GM21619 (cell line): ENCODE results near the gene HSDL1.

Source experiments
- ATAC-seq: cut with Tn5 transposase; IDR thresholded peaks from one replicate; pipeline ENCODE4 v1.9.1; 2021; ENCODE audit not compliant: unreplicated experiment

HSDL1 gene

DNA sequence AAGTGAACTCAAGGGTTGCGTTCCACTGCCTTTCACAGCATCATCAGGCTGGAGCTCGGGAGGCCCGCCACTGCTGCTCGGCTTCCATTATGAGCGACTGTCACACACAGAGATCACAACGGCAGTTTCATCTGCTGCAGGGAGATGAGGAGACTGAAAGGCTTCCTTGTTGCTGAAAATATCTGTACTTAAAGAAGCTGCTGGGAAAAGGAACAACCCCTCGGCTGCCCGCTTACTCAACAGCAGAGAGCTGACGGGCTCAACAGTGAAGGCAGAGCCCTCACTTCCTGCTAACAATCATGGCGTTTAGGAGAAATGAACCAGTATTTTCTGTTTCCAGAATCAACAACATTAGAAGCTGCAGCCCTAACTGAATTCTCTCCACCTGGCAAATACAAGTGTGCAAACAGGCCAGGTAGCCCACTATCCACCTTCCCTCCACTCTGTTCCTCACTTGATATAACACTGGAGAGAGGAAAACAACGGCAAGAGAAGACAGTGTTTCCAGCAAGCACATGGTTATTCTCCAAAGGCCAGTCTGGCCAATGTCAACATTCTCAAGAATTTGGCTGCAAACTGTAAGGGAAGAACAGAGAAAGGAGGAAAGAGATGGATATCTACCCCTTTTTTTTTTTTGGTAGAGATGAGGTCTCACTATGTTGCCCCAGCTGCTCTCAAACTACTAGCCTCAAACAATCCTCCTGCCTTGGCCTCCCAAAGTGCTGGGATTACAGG, 62.0 kb downstream of the HSDL1 start:
- no peak for ATAC-seq

DNA sequence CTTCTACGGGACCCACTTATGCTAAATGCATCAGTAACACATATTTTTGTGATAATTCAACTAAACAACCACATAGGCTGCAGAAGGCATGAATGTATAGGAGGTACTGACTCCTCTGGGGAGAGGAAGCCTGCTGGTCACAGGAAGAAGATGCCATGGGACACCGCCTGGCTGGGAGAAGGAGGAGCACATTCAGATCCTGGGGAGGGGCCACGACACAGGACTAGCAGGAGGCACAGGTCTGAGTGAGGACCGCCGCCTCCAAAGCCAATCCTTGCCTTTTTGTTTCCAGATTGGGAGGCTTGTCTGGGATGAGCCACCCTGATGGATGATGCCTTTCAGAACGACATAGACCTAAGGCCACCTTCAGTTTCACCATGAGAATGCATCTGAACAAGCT, 62.9 kb downstream of the HSDL1 start:
- no peak for ATAC-seq

DNA sequence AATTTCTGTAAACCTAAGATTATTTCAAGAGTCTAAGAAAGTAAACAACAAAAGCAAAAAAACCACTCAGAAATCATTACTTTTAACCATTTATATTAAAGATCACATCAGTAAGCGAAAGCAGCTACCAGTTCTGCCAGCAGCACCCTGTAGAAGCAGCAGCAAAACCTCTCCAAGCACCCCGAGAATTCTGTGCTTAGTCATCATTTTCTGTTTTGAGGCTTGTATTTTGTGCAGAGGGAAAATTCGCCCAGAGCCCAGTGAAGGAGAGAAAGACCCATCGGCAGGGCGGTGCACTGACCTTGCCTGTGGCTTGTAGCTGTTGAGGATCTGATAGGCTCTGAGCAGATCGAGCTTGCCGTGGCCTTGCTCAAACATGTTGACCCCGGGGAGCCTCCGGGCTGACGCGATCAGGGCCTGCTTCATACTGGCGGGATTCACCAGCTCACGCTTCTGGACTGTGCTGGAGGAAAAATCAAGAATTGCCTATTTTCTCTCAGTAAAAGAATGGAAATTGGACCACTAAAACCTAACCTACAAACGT, 63.5 kb downstream of the HSDL1 start:
- ATAC-seq, result no peak

DNA sequence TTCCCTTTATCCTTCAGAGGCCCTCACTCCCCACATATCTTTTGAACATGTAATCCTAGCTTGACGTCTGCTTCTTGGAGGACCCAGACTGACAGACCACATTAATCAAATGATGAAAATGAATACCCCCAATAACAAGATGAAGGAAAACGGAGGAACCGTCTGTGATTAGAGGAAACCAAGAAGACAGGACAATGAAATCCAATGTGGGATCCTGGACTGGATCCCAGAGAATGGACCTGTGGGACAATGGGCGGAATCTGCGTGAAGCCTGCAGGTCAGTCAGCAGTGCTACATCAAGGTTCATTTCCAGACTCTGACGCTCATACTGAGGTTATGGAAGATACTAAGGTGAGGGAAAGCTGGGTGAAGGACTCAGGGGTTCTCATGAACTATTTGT, 64.2 kb downstream of the HSDL1 start:
- no peak for ATAC-seq

DNA sequence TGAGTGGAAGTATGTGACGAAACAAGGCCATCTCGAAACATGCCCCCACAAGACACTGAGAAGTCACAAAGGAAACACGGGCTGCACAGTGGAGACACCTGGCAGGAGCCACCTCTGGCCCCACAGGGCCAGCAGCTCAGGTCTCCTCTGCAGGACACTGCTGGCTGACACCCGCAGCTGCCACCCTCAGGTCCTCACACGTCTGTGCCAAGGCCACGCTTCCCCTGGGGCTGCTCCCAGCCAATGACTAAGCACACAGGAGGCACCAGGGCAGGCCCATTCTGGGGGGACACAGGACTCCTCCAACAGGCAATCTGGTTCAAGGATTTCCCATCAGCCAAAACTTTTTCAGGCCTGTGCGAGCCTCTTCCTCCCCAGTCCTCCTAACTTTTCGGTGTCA, 64.6 kb downstream of the HSDL1 start:
- ATAC-seq, result no peak

DNA sequence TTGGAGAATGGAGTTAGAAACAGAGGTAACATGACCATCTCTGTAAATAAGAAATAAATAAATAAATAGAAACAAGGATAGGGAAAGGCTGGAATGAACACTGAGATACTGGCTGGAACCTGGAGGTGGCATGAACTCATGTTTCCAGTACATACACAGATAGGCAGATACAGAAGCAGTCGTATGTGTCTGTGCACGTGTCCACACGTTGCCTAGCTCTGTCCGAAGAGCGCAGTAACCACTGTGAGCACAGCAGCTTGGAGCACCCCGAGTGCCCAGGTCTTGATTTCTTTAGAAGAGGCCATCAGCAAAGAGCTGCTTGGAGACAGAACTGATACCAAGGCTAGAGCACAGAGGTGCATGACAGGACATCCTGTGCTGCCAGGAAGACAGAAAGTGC, 65.3 kb downstream of the HSDL1 start:
- no peak for ATAC-seq

DNA sequence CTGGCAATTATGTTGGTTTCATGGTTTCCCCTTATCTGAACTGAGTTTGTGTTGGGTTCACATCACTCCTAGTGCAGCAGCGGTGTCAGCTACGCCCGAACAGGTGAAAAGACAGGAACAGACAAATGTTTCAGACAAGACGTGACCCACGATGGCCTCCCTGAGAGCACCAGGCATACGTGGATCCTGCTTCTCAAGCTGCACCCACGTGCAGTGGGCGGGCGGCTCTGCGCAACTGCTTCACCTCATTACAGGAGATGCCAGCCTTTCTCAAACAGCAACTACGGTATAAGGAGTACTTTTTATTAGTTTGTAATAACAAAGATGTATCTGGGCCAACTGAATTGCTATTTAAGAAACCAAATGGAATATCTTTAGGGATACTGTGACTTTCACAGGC, 69.6 kb downstream of the HSDL1 start:
- ATAC-seq, result no peak

DNA sequence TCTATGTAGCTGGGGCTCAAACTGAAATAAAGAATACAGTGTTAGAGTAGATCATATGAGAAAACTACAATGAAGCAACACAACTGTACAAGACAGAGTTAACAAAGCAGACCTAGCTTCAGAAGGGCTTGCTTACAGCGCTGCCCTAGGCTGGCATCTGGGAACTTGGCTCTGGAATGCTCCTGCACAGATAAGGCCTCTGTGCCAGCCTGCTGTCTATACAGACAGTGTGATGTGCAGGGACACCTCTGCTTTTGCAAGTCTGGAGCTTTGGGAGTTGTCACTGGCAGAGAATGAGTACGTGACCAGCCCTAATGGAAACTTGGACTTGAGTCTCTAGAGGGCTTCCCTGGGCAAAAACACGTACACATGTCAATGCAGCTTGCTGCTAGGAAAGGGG, 70.3 kb downstream of the HSDL1 start:
- ATAC-seq, result no peak
